A673 (cell line): ENCODE measurements around the gene FMN2.

ENCODE experiments used
- EZH2 ChIP-seq: fragments of 200-600 bp; sonication (generic); IDR thresholded peaks from 2 replicates; pipeline ENCODE4 v1.6.1; 2017; ENCODE audit warnings: borderline replicate concordance, low read depth, mild to moderate bottlenecking, mixed read lengths, antibody characterized with exemption, low read length; ENCODE audit not compliant: poor library complexity, severe bottlenecking
- TF ChIP-seq, protein P1 (sequence below): fragments of 300-800, 200-600 bp; sonication (generic); conservative IDR thresholded peaks from 2 replicates; pipeline ENCODE4 v1.5.1; 2017; ENCODE audit warnings: low read depth, mild to moderate bottlenecking, antibody characterized with exemption, low read length, moderate library complexity, mixed read lengths

DNA sequence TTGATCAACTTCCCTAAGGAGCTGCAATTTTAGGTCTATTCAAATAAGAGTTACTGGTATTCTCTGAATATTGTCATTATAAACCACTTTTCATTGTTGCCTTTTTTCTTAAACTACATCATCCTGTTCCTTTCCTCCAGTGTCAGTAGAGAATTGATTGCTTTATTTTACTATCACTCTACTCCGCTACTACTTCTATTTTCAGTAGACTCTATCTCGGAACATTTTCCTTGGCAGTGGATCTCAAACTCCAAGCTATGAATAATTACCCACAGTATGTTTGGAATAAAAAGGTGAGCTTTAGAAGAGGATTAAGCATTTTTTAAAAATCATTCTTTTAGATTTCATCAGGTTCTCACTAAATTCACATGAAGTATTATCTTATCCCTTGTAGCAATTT, 295.4 kb downstream of the FMN2 start:
- TF ChIP-seq, protein P1, sequence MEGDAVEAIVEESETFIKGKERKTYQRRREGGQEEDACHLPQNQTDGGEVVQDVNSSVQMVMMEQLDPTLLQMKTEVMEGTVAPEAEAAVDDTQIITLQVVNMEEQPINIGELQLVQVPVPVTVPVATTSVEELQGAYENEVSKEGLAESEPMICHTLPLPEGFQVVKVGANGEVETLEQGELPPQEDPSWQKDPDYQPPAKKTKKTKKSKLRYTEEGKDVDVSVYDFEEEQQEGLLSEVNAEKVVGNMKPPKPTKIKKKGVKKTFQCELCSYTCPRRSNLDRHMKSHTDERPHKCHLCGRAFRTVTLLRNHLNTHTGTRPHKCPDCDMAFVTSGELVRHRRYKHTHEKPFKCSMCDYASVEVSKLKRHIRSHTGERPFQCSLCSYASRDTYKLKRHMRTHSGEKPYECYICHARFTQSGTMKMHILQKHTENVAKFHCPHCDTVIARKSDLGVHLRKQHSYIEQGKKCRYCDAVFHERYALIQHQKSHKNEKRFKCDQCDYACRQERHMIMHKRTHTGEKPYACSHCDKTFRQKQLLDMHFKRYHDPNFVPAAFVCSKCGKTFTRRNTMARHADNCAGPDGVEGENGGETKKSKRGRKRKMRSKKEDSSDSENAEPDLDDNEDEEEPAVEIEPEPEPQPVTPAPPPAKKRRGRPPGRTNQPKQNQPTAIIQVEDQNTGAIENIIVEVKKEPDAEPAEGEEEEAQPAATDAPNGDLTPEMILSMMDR = no peak
- no peak for TF ChIP-seq EZH2
